Smooth muscle cell (in vitro differentiated cells): ENCODE data around the gene ACD. TPM values are rescaled to one million over a fixed set of nuclear protein-coding genes. Genes with fewer than 3 reads are reported as not detected.
A peak's percentile ranks its signal among the peaks of the same experiment; 100 is the strongest.

Experiments
- DNase-seq: peaks from one replicate; lab custom pipeline; 2025; ENCODE audit not compliant: unreplicated experiment; lab: John Stamatoyannopoulos, UW
- H2AFZ ChIP-seq: fragments of 200-600 bp; sonication (generic); 2 replicates; pipeline ENCODE4 v1.6.0; 2016; ENCODE audit warnings: antibody characterized with exemption, low read depth, mild to moderate bottlenecking
- H3F3A ChIP-seq: fragments of 200-600 bp; sonication (generic); 2 replicates; pipeline ENCODE4 v1.6.0; 2017; ENCODE audit warnings: antibody characterized with exemption, low read depth
- H3K27ac ChIP-seq: fragments of 200-600 bp; sonication (generic); 2 replicates; pipeline ENCODE4 v1.5.1; 2016; ENCODE audit warnings: low read depth, mild to moderate bottlenecking
- H3K27me3 ChIP-seq: fragments of 200-600 bp; sonication (generic); 2 replicates; pipeline ENCODE4 v1.6.1; 2016; ENCODE audit warnings: low read depth, mild to moderate bottlenecking
- H3K36me3 ChIP-seq: fragments of 200-600 bp; sonication (generic); 2 replicates; pipeline ENCODE4 v1.5.1; 2016; ENCODE audit warnings: low read depth
- H3K4me1 ChIP-seq: fragments of 200-600 bp; sonication (generic); 2 replicates; pipeline ENCODE4 v1.5.1; 2016; ENCODE audit warnings: low read depth
- H3K4me2 ChIP-seq: fragments of 200-600 bp; sonication (generic); 2 replicates; pipeline ENCODE4 v1.6.0; 2016; ENCODE audit warnings: mild to moderate bottlenecking
- H3K4me3 ChIP-seq: fragments of 200-600 bp; sonication (generic); 2 replicates; pipeline ENCODE4 v1.5.1; 2016; ENCODE audit warnings: mild to moderate bottlenecking
- H3K79me2 ChIP-seq: fragments of 200-600 bp; sonication (generic); 2 replicates; pipeline ENCODE4 v1.6.0; 2016; ENCODE audit warnings: low read depth, mild to moderate bottlenecking
- H3K9ac ChIP-seq: fragments of 200-600 bp; sonication (generic); 2 replicates; pipeline ENCODE4 v1.6.0; 2016; ENCODE audit warnings: low read depth
- H3K9me3 ChIP-seq: fragments of 200-600 bp; sonication (generic); replicated peaks from 2 replicates; pipeline ENCODE4 v1.5.1; 2016; ENCODE audit warnings: low read depth
- H4K20me1 ChIP-seq: fragments of 200-600 bp; sonication (generic); 2 replicates; pipeline ENCODE4 v1.6.0; 2016; ENCODE audit warnings: low read depth
- WGBS: methylation state at CpG from one replicate; pipeline ENCODE4 v1.1.7; 2016; ENCODE audit warnings: low lambda C conversion rate; 5-methylcytosine and 5-hydroxymethylcytosine counted together
- polyA plus RNA-seq: library from polyadenylated mRNA; unstranded; fragments of >200 nt; fragmentation: Nextera tagmentation; extraction: Ambion mirVana; gene quantifications from 2 replicates; pipeline ENCODE4 v1.2.1, GENCODE V29; 2016
- total RNA-seq: library from RNA; depleted of rRNA; stranded (reverse); fragments of >200 nt; gene quantifications from 2 replicates; pipeline ENCODE4 v1.2.3, GENCODE V29; 2014
- TF ChIP-seq, protein P1 (sequence below): fragments of 200-600 bp; sonication (generic); IDR thresholded peaks from 2 replicates; pipeline ENCODE4 v1.5.1; 2017; ENCODE audit warnings: borderline replicate concordance, mild to moderate bottlenecking, antibody characterized with exemption; ENCODE audit not compliant: insufficient read depth, poor library complexity, severe bottlenecking

Gene ACD
- total and polyA plus RNA-seq, 2 experiments from 2014 or later, result 21.9 to 31.7 TPM

DNA sequence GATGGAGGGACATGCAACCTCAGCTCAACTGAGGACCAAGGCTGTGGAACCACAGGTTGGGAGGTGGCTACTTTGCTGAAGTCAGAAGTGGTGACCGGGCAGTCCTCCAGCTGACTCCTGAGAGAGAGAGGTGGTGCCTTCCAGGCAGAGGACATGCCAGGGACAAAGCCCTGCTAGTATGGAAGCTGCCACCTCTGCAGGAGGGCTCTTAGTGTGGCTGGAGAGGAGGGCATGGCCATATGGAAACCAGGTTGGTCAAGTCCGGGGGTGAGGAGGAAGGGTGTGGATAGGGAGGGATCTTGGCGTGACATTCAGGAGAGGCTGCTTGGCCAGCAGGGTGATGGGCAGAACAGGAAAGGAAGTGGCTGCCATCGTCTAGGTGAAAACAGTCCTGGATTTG is 12.2 kb upstream of the ACD start:
- no peaks in the 10 kb centered on the region for H4K20me1 ChIP-seq
- no peaks in the 10 kb centered on the region for H3K27me3 ChIP-seq
- no peak overlapping the region for H2AFZ ChIP-seq
- TF ChIP-seq, protein P1, sequence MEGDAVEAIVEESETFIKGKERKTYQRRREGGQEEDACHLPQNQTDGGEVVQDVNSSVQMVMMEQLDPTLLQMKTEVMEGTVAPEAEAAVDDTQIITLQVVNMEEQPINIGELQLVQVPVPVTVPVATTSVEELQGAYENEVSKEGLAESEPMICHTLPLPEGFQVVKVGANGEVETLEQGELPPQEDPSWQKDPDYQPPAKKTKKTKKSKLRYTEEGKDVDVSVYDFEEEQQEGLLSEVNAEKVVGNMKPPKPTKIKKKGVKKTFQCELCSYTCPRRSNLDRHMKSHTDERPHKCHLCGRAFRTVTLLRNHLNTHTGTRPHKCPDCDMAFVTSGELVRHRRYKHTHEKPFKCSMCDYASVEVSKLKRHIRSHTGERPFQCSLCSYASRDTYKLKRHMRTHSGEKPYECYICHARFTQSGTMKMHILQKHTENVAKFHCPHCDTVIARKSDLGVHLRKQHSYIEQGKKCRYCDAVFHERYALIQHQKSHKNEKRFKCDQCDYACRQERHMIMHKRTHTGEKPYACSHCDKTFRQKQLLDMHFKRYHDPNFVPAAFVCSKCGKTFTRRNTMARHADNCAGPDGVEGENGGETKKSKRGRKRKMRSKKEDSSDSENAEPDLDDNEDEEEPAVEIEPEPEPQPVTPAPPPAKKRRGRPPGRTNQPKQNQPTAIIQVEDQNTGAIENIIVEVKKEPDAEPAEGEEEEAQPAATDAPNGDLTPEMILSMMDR, result no peak
- peaks cover 4% of the 10 kb centered on the region for H3K4me1 ChIP-seq
- H3K79me2 ChIP-seq, result no peaks in the 10 kb centered on the region
- H3K9me3 ChIP-seq, result no peaks in the 10 kb centered on the region
- no peak overlapping the region for H3K4me3 ChIP-seq
- WGBS, result 85% methylated on average over 4 of the region's 4 CpGs
- H3K36me3 ChIP-seq, result no peaks in the 10 kb centered on the region
- no peak overlapping the region for H3K27ac ChIP-seq
- no peak overlapping the region for H3K4me2 ChIP-seq
- DNase-seq, result no peak
- no peaks in the 10 kb centered on the region for H3F3A ChIP-seq
- no peak overlapping the region for H3K9ac ChIP-seq

DNA sequence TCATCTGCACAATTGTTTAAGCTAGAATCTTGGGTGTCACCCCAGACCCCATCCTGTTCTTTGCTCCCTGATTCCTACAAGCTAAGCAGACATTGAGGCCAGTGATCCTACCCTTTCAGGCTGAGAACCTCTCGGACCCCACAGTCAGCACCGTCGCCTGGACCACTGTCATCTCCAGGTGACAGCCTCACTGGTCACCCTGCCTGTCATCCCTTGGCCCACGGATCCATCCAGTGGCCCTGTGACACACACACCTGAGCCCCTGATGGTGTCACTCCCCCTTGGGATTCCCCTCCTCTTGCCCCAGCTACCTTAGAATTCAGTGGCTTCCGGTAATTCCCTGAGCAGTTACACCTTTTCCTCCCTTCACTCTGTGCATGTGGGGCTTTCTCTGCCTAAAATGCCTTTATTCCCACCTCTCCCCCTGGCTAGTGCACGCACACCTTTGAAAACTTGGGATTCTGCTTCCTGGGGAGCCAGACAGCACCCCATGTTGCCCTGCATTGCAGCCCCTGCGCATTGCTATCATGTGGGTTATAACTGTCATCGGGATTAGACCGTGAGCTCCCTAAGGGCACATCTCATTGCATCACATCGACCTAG is 9.5 kb upstream of the ACD start:
- TF ChIP-seq, protein P1, result no peak
- Histone ChIP-seq H3K79me2 (no peaks in the 10 kb centered on the region), H3K4me2 (no peak overlapping the region), H3K36me3 (no peaks in the 10 kb centered on the region), H3K4me3 (no peak overlapping the region), H3K9me3 (no peaks in the 10 kb centered on the region), H3K27me3 (no peaks in the 10 kb centered on the region), H2AFZ (no peak overlapping the region), H3K4me1 (peaks cover 10% of the 10 kb centered on the region), H3F3A (no peaks in the 10 kb centered on the region), H4K20me1 (no peaks in the 10 kb centered on the region), H3K9ac (no peak overlapping the region), H3K27ac (no peak overlapping the region)
- 92% methylated on average over 10 of the region's 10 CpGs for WGBS
- no peak for DNase-seq

DNA sequence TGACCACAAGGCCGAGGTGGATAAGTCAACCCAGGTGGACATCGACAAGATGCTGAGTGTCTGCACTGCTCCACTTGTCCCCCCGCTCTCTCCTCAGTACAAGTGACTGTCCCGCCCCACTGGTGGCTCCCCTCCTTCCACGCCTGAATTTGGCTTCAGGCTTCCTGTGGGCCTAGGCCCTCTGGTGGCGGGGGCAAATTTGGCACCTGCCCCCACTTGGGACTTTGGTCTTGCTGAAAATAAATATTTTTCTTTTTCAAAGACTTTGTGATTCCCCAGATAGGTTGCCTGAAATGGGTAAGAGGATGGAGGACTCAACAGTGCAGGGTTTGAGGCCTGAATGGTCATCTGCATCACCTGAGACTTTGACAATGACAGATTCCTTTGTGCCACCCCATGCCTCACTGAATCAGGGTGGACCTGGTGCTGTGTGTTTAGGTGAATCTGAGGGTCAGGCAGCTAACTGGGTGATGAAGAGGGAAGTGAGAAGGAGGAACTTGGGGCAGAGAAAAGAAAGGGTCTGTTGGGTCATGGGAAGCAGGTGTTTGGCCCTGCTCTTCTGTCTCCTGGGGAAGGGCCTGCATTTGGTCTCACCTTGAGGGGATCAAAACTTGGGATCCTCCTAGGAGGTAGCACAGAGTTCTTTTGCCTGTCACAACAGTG is 8.6 kb upstream of the ACD start:
- Histone ChIP-seq H3K4me1 (peaks cover 10% of the 10 kb centered on the region), H2AFZ (no peak overlapping the region), H3K4me2 (no peak overlapping the region), H3K9me3 (no peaks in the 10 kb centered on the region), H4K20me1 (no peaks in the 10 kb centered on the region), H3K9ac (no peak overlapping the region), H3F3A (no peaks in the 10 kb centered on the region), H3K27ac (no peak overlapping the region), H3K27me3 (no peaks in the 10 kb centered on the region), H3K79me2 (no peaks in the 10 kb centered on the region), H3K4me3 (no peak overlapping the region), H3K36me3 (no peaks in the 10 kb centered on the region)
- no peak for DNase-seq
- WGBS, result 93% methylated on average over 6 of the region's 6 CpGs
- TF ChIP-seq, protein P1, result peak; percentile 26
